Stomach (tissue), 9 donors: ENCODE data around the gene GBP2. TPM values are rescaled to one million over a fixed set of nuclear protein-coding genes. Genes with fewer than 3 reads are reported as not detected.

ENCODE experiments used
- DNase-seq, 2 donors: peaks; one replicate each; pipeline versions ENCODE4 v3.0.0 to v3.0.0-alpha.2; 2013 to 2019
- H3K27ac ChIP-seq, 5 donors: fragments of 200-600 bp in 4 of 5; sonication (generic) in 4 of 5; one replicate each; pipeline ENCODE4 v1.5.1; 2013 to 2019; ENCODE audit warnings: mild to moderate bottlenecking in 1 of 5, moderate library complexity in 1 of 5
- H3K27me3 ChIP-seq, 3 donors: fragments of 200-600 bp; sonication (generic); one replicate each; pipeline ENCODE4 v1.5.1; 2017 to 2019; ENCODE audit warnings: mixed run types in 1 of 3
- H3K36me3 ChIP-seq, 4 donors: fragments of 200-600 bp; sonication (generic); 1 replicate in 3 of 4; 2 replicates in 1 of 4; pipeline ENCODE4 v1.5.1; 2016 to 2019
- H3K4me1 ChIP-seq, 4 donors: fragments of 200-600 bp; sonication (generic); one replicate each; pipeline ENCODE4 v1.5.1; 2016 to 2019
- H3K4me3 ChIP-seq, 4 donors: fragments of 200-600 bp; sonication (generic) in 3 of 4; one replicate each; pipeline ENCODE4 v1.5.1; 2016 to 2019; ENCODE audit warnings: mild to moderate bottlenecking in 1 of 4
- H3K9me3 ChIP-seq, 4 donors: fragments of 200-600 bp; sonication (generic); one replicate each; pipeline ENCODE4 v1.5.1; 2016 to 2019
- EP300 ChIP-seq: sonication (generic); formaldehyde crosslinking; IDR thresholded peaks from one replicate; pipeline ENCODE4 v1.6.1; 2017; ENCODE audit warnings: antibody characterized with exemption
- POLR2A ChIP-seq, 4 donors: fragments of 450-650 bp; IDR thresholded peaks; one replicate each; pipeline ENCODE4 v1.6.1; 2016; ENCODE audit warnings: antibody characterized with exemption in 4 of 4, control low read depth in 2 of 4, mild to moderate bottlenecking in 1 of 4, moderate library complexity in 1 of 4
- POLR2AphosphoS5 ChIP-seq, 3 donors: sonication (generic); formaldehyde crosslinking; IDR thresholded peaks; one replicate each; pipeline ENCODE4 v1.6.1; 2016; ENCODE audit warnings: antibody characterized with exemption in 3 of 3
- WGBS, 5 donors: extraction: QIAGEN DNeasy Blood & Tissue Kit in 3 of 5; methylation state at CpG; one replicate each; pipeline versions ENCODE4 v1.1.5 to v1.1.7; 2013 to 2018; 5-methylcytosine and 5-hydroxymethylcytosine counted together
- intact Hi-C: fragments of 100-400 bp; cut with DNase I; formaldehyde crosslinking; loops from one replicate; pipeline ENCODE4 v1.15.1; 2023; ENCODE audit warnings: low total_unique reads
- polyA plus RNA-seq, 3 donors: library from polyadenylated mRNA; stranded (reverse); fragments of 200-250 nt; gene quantifications; one replicate each; pipeline ENCODE4 v1.2.3, GENCODE V29; 2013
- total RNA-seq, 5 donors: library from RNA; depleted of rRNA; stranded (reverse); fragments of >200 nt; gene quantifications; one replicate each; pipeline versions ENCODE4 v1.1.0 to v1.2.3, GENCODE V29; 2014 to 2016
- TF ChIP-seq, protein P1 (sequence below), 7 experiments: fragments of 450-650 bp in 4 of 7; fragments of 200-600 bp in 3 of 7; sonication (generic) in 3 of 7; IDR thresholded peaks; one replicate each; pipeline ENCODE4 v1.5.1; 2016 to 2019; ENCODE audit warnings: antibody characterized with exemption in 7 of 7, control low read depth in 2 of 7, mild to moderate bottlenecking in 1 of 7
- donor health status: healthy with polysubstance abuse.
- donor health status: Bipolar disorder and iron deficiency.
- donor health status: healthy.

GBP2 gene
- total and polyA plus RNA-seq, 8 donors = 21.0 to 119 (median 63.1) TPM

- Histone ChIP-seq H3K36me3 (no peaks in the 10 kb centered on the region), H3K4me1 (peaks cover 0 to 13% (median 0%) of the 10 kb centered on the region in 4 donors), H3K27me3 (no peaks in the 10 kb centered on the region), H3K4me3 (no peak overlapping the region), H3K9me3 (no peaks in the 10 kb centered on the region), H3K27ac (no peak overlapping the region)
- DNase-seq = no peak
- 92 to 99% (median 95%) methylated on average over 4 of the region's 4 CpGs for WGBS, 5 donors
- intact Hi-C loops = no loop called here
- TF ChIP-seq POLR2A (IDR thresholded peaks at IDR 0.05) (no peak), POLR2AphosphoS5 (IDR thresholded peaks at IDR 0.05) (no peak), EP300 (no peak)
- TF ChIP-seq, protein P1, sequence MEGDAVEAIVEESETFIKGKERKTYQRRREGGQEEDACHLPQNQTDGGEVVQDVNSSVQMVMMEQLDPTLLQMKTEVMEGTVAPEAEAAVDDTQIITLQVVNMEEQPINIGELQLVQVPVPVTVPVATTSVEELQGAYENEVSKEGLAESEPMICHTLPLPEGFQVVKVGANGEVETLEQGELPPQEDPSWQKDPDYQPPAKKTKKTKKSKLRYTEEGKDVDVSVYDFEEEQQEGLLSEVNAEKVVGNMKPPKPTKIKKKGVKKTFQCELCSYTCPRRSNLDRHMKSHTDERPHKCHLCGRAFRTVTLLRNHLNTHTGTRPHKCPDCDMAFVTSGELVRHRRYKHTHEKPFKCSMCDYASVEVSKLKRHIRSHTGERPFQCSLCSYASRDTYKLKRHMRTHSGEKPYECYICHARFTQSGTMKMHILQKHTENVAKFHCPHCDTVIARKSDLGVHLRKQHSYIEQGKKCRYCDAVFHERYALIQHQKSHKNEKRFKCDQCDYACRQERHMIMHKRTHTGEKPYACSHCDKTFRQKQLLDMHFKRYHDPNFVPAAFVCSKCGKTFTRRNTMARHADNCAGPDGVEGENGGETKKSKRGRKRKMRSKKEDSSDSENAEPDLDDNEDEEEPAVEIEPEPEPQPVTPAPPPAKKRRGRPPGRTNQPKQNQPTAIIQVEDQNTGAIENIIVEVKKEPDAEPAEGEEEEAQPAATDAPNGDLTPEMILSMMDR (IDR thresholded peaks at IDR 0.05) = no peak
These were observed 44.5 kb upstream of the GBP2 start for GRCh38 chr1:89170170-89171066.

GRCh38 chr1:89169166-89169565 lies 43.3 kb upstream of the GBP2 start:
- H3K27ac ChIP-seq = peak overlapping the region in 1 of 5 donors; percentile 48
- no peak overlapping the region for H3K4me3 ChIP-seq
- H3K36me3 ChIP-seq = no peaks in the 10 kb centered on the region
- H3K27me3 ChIP-seq = no peaks in the 10 kb centered on the region
- peaks cover 0 to 13% (median 0%) of the 10 kb centered on the region in 4 donors for H3K4me1 ChIP-seq
- DNase-seq = no peak
- intact Hi-C loops = no loop called here
- H3K9me3 ChIP-seq = no peaks in the 10 kb centered on the region
- TF ChIP-seq, protein P1 (IDR thresholded peaks at IDR 0.05) = no peak
- TF ChIP-seq EP300 = no peak
- no peak for TF ChIP-seq POLR2A (IDR thresholded peaks at IDR 0.05)
- TF ChIP-seq POLR2AphosphoS5 (IDR thresholded peaks at IDR 0.05) = no peak
- WGBS, 5 donors = 23 to 36% (median 31%) methylated on average over 2 of the region's 2 CpGs

GRCh38 chr1:89167590-89168230 lies 41.8 kb upstream of the GBP2 start:
- intact Hi-C loops = no loop called here
- no peak overlapping the region for H3K4me3 ChIP-seq
- no peaks in the 10 kb centered on the region for H3K9me3 ChIP-seq
- DNase-seq = no peak
- H3K36me3 ChIP-seq = no peaks in the 10 kb centered on the region
- no peak overlapping the region for H3K27ac ChIP-seq
- peaks cover 0 to 13% (median 0%) of the 10 kb centered on the region in 4 donors for H3K4me1 ChIP-seq
- TF ChIP-seq POLR2A (IDR thresholded peaks at IDR 0.05) (no peak), POLR2AphosphoS5 (IDR thresholded peaks at IDR 0.05) (no peak), EP300 (no peak)
- TF ChIP-seq, protein P1 (IDR thresholded peaks at IDR 0.05) = no peak
- WGBS, 5 donors = 79 to 94% (median 89%) methylated on average over 2 of the region's 2 CpGs
- H3K27me3 ChIP-seq = no peaks in the 10 kb centered on the region

- intact Hi-C loops = no loop called here
- TF ChIP-seq, protein P1 (IDR thresholded peaks at IDR 0.05) = no peak
- TF ChIP-seq POLR2AphosphoS5 (IDR thresholded peaks at IDR 0.05) (no peak), POLR2A (IDR thresholded peaks at IDR 0.05) (no peak), EP300 (no peak)
- WGBS, 5 donors = 31 to 52% (median 45%) methylated on average over 1 of the region's 1 CpG
These were observed 40.8 kb upstream of the GBP2 start for GRCh38 chr1:89166705-89167104.

More at GRCh38 chr1:89166705-89167104, 40.8 kb upstream of the GBP2 start:
- Histone ChIP-seq H3K9me3 (no peaks in the 10 kb centered on the region), H3K27ac (no peak overlapping the region), H3K36me3 (no peaks in the 10 kb centered on the region), H3K27me3 (no peaks in the 10 kb centered on the region), H3K4me1 (peaks cover 0 to 13% (median 0%) of the 10 kb centered on the region in 4 donors), H3K4me3 (no peak overlapping the region)
- no peak for DNase-seq
